ENCODE data around the gene STMN3. TPM values are rescaled to one million over a fixed set of nuclear protein-coding genes. Genes with fewer than 3 reads are reported as not detected.

Gene STMN3
- polyA plus RNA-seq, 1 of the 3 experiments (the other 2 are of a cell fraction) = 111 TPM

DNA sequence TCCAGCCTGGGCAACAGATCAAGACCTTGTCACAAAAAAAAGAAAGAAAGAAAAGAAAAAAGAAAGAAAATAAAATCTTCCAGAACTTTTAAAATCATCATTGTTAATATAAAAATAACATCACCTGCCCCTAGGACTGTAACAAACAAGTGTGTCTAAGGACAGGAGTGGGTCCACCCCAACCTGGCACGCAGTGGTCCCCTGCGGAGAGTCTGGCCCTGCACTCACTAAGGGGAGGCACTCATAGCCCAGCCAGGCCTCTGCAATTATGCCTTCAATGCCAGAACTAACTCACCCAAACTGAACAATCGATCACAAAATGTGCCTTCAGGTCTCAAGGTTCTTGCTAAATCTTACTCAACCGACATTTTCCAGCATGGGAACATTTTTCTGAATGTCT, 31.1 kb downstream of the STMN3 start:
- no peak for TF ChIP-seq RCOR1 (IDR thresholded peaks at IDR 0.05; ENCODE audit: low read length)
- TF ChIP-seq, protein P1, sequence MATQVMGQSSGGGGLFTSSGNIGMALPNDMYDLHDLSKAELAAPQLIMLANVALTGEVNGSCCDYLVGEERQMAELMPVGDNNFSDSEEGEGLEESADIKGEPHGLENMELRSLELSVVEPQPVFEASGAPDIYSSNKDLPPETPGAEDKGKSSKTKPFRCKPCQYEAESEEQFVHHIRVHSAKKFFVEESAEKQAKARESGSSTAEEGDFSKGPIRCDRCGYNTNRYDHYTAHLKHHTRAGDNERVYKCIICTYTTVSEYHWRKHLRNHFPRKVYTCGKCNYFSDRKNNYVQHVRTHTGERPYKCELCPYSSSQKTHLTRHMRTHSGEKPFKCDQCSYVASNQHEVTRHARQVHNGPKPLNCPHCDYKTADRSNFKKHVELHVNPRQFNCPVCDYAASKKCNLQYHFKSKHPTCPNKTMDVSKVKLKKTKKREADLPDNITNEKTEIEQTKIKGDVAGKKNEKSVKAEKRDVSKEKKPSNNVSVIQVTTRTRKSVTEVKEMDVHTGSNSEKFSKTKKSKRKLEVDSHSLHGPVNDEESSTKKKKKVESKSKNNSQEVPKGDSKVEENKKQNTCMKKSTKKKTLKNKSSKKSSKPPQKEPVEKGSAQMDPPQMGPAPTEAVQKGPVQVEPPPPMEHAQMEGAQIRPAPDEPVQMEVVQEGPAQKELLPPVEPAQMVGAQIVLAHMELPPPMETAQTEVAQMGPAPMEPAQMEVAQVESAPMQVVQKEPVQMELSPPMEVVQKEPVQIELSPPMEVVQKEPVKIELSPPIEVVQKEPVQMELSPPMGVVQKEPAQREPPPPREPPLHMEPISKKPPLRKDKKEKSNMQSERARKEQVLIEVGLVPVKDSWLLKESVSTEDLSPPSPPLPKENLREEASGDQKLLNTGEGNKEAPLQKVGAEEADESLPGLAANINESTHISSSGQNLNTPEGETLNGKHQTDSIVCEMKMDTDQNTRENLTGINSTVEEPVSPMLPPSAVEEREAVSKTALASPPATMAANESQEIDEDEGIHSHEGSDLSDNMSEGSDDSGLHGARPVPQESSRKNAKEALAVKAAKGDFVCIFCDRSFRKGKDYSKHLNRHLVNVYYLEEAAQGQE (IDR thresholded peaks at IDR 0.05; ENCODE audit: low read depth, low read length) = no peak
- TF ChIP-seq, protein P2, sequence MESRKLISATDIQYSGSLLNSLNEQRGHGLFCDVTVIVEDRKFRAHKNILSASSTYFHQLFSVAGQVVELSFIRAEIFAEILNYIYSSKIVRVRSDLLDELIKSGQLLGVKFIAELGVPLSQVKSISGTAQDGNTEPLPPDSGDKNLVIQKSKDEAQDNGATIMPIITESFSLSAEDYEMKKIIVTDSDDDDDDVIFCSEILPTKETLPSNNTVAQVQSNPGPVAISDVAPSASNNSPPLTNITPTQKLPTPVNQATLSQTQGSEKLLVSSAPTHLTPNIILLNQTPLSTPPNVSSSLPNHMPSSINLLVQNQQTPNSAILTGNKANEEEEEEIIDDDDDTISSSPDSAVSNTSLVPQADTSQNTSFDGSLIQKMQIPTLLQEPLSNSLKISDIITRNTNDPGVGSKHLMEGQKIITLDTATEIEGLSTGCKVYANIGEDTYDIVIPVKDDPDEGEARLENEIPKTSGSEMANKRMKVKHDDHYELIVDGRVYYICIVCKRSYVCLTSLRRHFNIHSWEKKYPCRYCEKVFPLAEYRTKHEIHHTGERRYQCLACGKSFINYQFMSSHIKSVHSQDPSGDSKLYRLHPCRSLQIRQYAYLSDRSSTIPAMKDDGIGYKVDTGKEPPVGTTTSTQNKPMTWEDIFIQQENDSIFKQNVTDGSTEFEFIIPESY (IDR thresholded peaks at IDR 0.05; ENCODE audit: borderline replicate concordance, low read depth) = no peak
- TF ChIP-seq NRF1 (IDR thresholded peaks at IDR 0.05; ENCODE audit: low read depth, low read length) = no peak
- no peak for TF ChIP-seq EP300 (IDR thresholded peaks at IDR 0.05; ENCODE audit: borderline replicate concordance in 1 of 2, low read depth in 1 of 2, low read length in 1 of 2)
- no peak for TF ChIP-seq TCF12 (IDR thresholded peaks at IDR 0.05)
- TF ChIP-seq, protein P3, sequence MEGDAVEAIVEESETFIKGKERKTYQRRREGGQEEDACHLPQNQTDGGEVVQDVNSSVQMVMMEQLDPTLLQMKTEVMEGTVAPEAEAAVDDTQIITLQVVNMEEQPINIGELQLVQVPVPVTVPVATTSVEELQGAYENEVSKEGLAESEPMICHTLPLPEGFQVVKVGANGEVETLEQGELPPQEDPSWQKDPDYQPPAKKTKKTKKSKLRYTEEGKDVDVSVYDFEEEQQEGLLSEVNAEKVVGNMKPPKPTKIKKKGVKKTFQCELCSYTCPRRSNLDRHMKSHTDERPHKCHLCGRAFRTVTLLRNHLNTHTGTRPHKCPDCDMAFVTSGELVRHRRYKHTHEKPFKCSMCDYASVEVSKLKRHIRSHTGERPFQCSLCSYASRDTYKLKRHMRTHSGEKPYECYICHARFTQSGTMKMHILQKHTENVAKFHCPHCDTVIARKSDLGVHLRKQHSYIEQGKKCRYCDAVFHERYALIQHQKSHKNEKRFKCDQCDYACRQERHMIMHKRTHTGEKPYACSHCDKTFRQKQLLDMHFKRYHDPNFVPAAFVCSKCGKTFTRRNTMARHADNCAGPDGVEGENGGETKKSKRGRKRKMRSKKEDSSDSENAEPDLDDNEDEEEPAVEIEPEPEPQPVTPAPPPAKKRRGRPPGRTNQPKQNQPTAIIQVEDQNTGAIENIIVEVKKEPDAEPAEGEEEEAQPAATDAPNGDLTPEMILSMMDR (IDR thresholded peaks at IDR 0.05) = no peak
- no peak for TF ChIP-seq RXRA (IDR thresholded peaks at IDR 0.05; ENCODE audit: borderline replicate concordance, low read depth)
- no peak for TF ChIP-seq MXI1 (IDR thresholded peaks at IDR 0.05; ENCODE audit: low read depth, low read length)
- TF ChIP-seq RAD21 (IDR thresholded peaks at IDR 0.05; ENCODE audit: low read length) = no peak
- TF ChIP-seq CHD2 (IDR thresholded peaks at IDR 0.05; ENCODE audit: low read length, partially characterized antibody) = no peak
- no peak for TF ChIP-seq JUND (IDR thresholded peaks at IDR 0.05)
- no peak for TF ChIP-seq NFIC (IDR thresholded peaks at IDR 0.05; ENCODE audit: borderline replicate concordance)
- TF ChIP-seq TEAD4 (IDR thresholded peaks at IDR 0.05; ENCODE audit: borderline replicate concordance, insufficient read depth) = no peak
- no peak for TF ChIP-seq ELF1 (IDR thresholded peaks at IDR 0.05)
- no peak for TF ChIP-seq POLR2AphosphoS5 (IDR thresholded peaks at IDR 0.05; ENCODE audit: low read depth, low read length)
- TF ChIP-seq SMC3 (IDR thresholded peaks at IDR 0.05; ENCODE audit: low read depth, low read length) = no peak
- TF ChIP-seq, protein P4, sequence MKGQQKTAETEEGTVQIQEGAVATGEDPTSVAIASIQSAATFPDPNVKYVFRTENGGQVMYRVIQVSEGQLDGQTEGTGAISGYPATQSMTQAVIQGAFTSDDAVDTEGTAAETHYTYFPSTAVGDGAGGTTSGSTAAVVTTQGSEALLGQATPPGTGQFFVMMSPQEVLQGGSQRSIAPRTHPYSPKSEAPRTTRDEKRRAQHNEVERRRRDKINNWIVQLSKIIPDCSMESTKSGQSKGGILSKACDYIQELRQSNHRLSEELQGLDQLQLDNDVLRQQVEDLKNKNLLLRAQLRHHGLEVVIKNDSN (IDR thresholded peaks at IDR 0.05; ENCODE audit: borderline replicate concordance, low read depth) = no peak
- no peak for TF ChIP-seq SIN3A (IDR thresholded peaks at IDR 0.05; ENCODE audit: borderline replicate concordance, low read depth, low read length)
- TF ChIP-seq FOXJ3 (CRISPR knock-in tag; IDR thresholded peaks at IDR 0.05) = no peak
- H3K4me3 ChIP-seq (ENCODE audit: low read depth in 2 of 2, low read length in 1 of 2) = no peak overlapping the region
- no peak overlapping the region for H3K27ac ChIP-seq (ENCODE audit: low read depth in 2 of 2, low read length in 1 of 2)
- no peaks in the 10 kb centered on the region for H3K9me3 ChIP-seq
- H3K36me3 ChIP-seq (replicated peaks in 1 of 2; ENCODE audit: control insufficient read depth in 1 of 2, insufficient read depth in 2 of 2, low read length in 1 of 2) = peaks cover 0 to 12% of the 10 kb centered on the region in 2 experiments
- 99% methylated on average over 4 of the region's 4 CpGs for WGBS (ENCODE audit: low lambda C conversion rate)
- CTCF ChIA-PET = interaction anchor here (1.6 kb wide), 1 partner anchor 84 kb away, joined by 3 read pairs; no protein-coding TSS in a partner anchor
- no peaks in the 10 kb centered on the region for H3K27me3 ChIP-seq (ENCODE audit: insufficient read depth)
- H2AFZ ChIP-seq (ENCODE audit: low read depth) = no peak overlapping the region
- POLR2A ChIA-PET = no interaction called here
- H3K4me1 ChIP-seq (ENCODE audit: control insufficient read depth in 1 of 2, insufficient read depth in 2 of 2, low read depth in 1 of 2, low read length in 1 of 2) = peaks cover 0 to 6% of the 10 kb centered on the region in 2 experiments; a peak in 1 of 4 replicates
- H3F3A ChIP-seq (replicated peaks; ENCODE audit: insufficient read depth) = no peaks in the 10 kb centered on the region
- H3K9ac ChIP-seq = no peak overlapping the region
- no peaks in the 10 kb centered on the region for H4K20me1 ChIP-seq (ENCODE audit: insufficient read depth)
- DNase-seq = no peak
- no peaks in the 10 kb centered on the region for H3K9me2 ChIP-seq
- no peak overlapping the region for H3K4me2 ChIP-seq
- H3K79me2 ChIP-seq (ENCODE audit: insufficient read depth) = peaks cover 60% of the 10 kb centered on the region
